GM19043 (cell line): ENCODE data around the gene COPS3.

ENCODE experiments used
- ATAC-seq: cut with Tn5 transposase; IDR thresholded peaks from one replicate; pipeline ENCODE4 v1.9.1; 2021; ENCODE audit warnings: low read depth; ENCODE audit not compliant: unreplicated experiment

The COPS3 gene

GRCh38 chr17:17200311-17200710 lies 80.7 kb downstream of the COPS3 start:
- ATAC-seq, result no peak

- ATAC-seq, result no peak
These were observed 82.8 kb downstream of the COPS3 start for GRCh38 chr17:17198281-17198680.

- no peak for ATAC-seq
These were observed 84.3 kb downstream of the COPS3 start for GRCh38 chr17:17196776-17197175.
